Body of pancreas (tissue), 4 donors: Measurements from ENCODE around the gene S100P. TPM values are rescaled to one million over a fixed set of nuclear protein-coding genes. Genes with fewer than 3 reads are reported as not detected.

Experiments
- ATAC-seq: fragments of 150-250 bp; one replicate; pipeline ENCODE4 v1.9.1; 2016
- DNase-seq, 4 donors: peaks; one replicate each; pipeline ENCODE4 v3.0.0-alpha.2; 2019
- H3K27ac ChIP-seq, 4 donors: fragments of 200-600 bp; sonication (generic); 1 replicate in 3 of 4; 2 replicates in 1 of 4; pipeline versions ENCODE4 v1.5.1 to v1.6.1; 2016 to 2019; ENCODE audit warnings: mild to moderate bottlenecking in 1 of 4, mixed read lengths in 1 of 4, moderate library complexity in 1 of 4
- H3K27me3 ChIP-seq, 2 donors: fragments of 200-600 bp; sonication (generic); one replicate each; pipeline ENCODE4 v1.6.0; 2016; ENCODE audit warnings: mild to moderate bottlenecking in 1 of 2
- H3K36me3 ChIP-seq, 2 donors: fragments of 200-600 bp; sonication (generic); replicated peaks in 1 of 2; 2 replicates each; pipeline ENCODE4 v1.5.1; 2016; ENCODE audit warnings: low read depth in 2 of 2; ENCODE audit not compliant: insufficient read depth in 1 of 2
- H3K4me1 ChIP-seq: fragments of 200-600 bp; sonication (generic); one replicate; pipeline ENCODE4 v1.6.0; 2016
- H3K4me3 ChIP-seq, 2 donors: fragments of 200-600 bp; sonication (generic); 1 replicate in 1 of 2; 2 replicates in 1 of 2; pipeline ENCODE4 v1.5.1; 2016 to 2019
- H3K9me3 ChIP-seq, 3 donors: fragments of 200-600 bp; sonication (generic); 1 replicate in 2 of 3; 2 replicates in 1 of 3; pipeline ENCODE4 v1.5.1; 2016
- CTCF ChIP-seq, 7 experiments: fragments of 450-650 bp in 4 of 7; fragments of 200-600 bp in 3 of 7; sonication (generic) in 3 of 7; IDR thresholded peaks; one replicate each; pipeline ENCODE4 v1.5.1; 2016 to 2019; ENCODE audit warnings: antibody characterized with exemption in 7 of 7
- POLR2A ChIP-seq, 3 donors: fragments of 450-650 bp; IDR thresholded peaks; one replicate each; pipeline ENCODE4 v1.6.1; 2016; ENCODE audit warnings: antibody characterized with exemption in 3 of 3, mild to moderate bottlenecking in 2 of 3
- WGBS, 2 donors: methylation state at CpG; one replicate each; pipeline ENCODE4 v1.1.5; 2017; 5-methylcytosine and 5-hydroxymethylcytosine counted together
- intact Hi-C: fragments of 100-400 bp; cut with DNase I; formaldehyde crosslinking; loops from one replicate; pipeline ENCODE4 v1.15.1; 2023
- total RNA-seq, 2 donors: library from RNA; depleted of rRNA; stranded (reverse); fragments of >200 nt; gene quantifications; one replicate each; pipeline ENCODE4 v1.1.0, GENCODE V29; 2016

Gene S100P
- total RNA-seq, 2 donors from 2014 or later = 1.0 TPM; not detected in 1

GRCh38 chr4:6739920-6740319, 46.2 kb downstream of the S100P start:
- H3K36me3 ChIP-seq = no peaks in the 10 kb centered on the region
- WGBS, 2 donors = 84 to 93% methylated on average over 4 of the region's 4 CpGs
- no peaks in the 10 kb centered on the region for H3K9me3 ChIP-seq
- intact Hi-C loops = no loop called here
- no peak overlapping the region for H3K4me3 ChIP-seq
- DNase-seq (no peak), ATAC-seq (no peak)
- TF ChIP-seq CTCF (IDR thresholded peaks at IDR 0.05) (no peak), POLR2A (IDR thresholded peaks at IDR 0.05) (no peak)
- H3K27ac ChIP-seq = no peak overlapping the region
- no peaks in the 10 kb centered on the region for H3K27me3 ChIP-seq
- H3K4me1 ChIP-seq = no peaks in the 10 kb centered on the region

- 91% methylated on average over 8 of the region's 8 CpGs for WGBS, 2 donors
- no peak for TF ChIP-seq POLR2A (IDR thresholded peaks at IDR 0.05)
- TF ChIP-seq CTCF (IDR thresholded peaks at IDR 0.05) = no peak
- ATAC-seq (no peak), DNase-seq (no peak)
- H3K27ac ChIP-seq = no peak overlapping the region
- intact Hi-C loops = no loop called here
- H3K4me3 ChIP-seq = no peak overlapping the region
- H3K36me3 ChIP-seq = no peaks in the 10 kb centered on the region
- no peaks in the 10 kb centered on the region for H3K9me3 ChIP-seq
- no peaks in the 10 kb centered on the region for H3K4me1 ChIP-seq
- no peaks in the 10 kb centered on the region for H3K27me3 ChIP-seq
These were observed 46.7 kb downstream of the S100P start for GRCh38 chr4:6740347-6740746.

GRCh38 chr4:6742507-6742906, 48.8 kb downstream of the S100P start:
- no peaks in the 10 kb centered on the region for H3K36me3 ChIP-seq
- H3K4me3 ChIP-seq = no peak overlapping the region
- no peak for TF ChIP-seq CTCF (IDR thresholded peaks at IDR 0.05)
- no peak for TF ChIP-seq POLR2A (IDR thresholded peaks at IDR 0.05)
- DNase-seq (no peak), ATAC-seq (no peak)
- H3K4me1 ChIP-seq = peaks cover 12% of the 10 kb centered on the region
- intact Hi-C loops = no loop called here
- no peaks in the 10 kb centered on the region for H3K27me3 ChIP-seq
- 61 to 68% methylated on average over 2 of the region's 2 CpGs for WGBS, 2 donors
- H3K9me3 ChIP-seq = no peaks in the 10 kb centered on the region
- no peak overlapping the region for H3K27ac ChIP-seq

GRCh38 chr4:6742989-6743388, 49.3 kb downstream of the S100P start:
- no peaks in the 10 kb centered on the region for H3K36me3 ChIP-seq
- TF ChIP-seq CTCF (IDR thresholded peaks at IDR 0.05) (no peak), POLR2A (IDR thresholded peaks at IDR 0.05) (no peak)
- 81 to 86% methylated on average over 8 to 11 of the region's 11 CpGs for WGBS, 2 donors
- no peaks in the 10 kb centered on the region for H3K9me3 ChIP-seq
- no peak overlapping the region for H3K27ac ChIP-seq
- H3K4me3 ChIP-seq = no peak overlapping the region
- H3K27me3 ChIP-seq = no peaks in the 10 kb centered on the region
- peaks cover 17% of the 10 kb centered on the region for H3K4me1 ChIP-seq
- DNase-seq (no peak), ATAC-seq (no peak)
- intact Hi-C loops = no loop called here

Other genes starting within 250 kb of the S100P start
- gene PPP2R2C, start 221.3 kb upstream of the S100P start, total RNA-seq = under 1 TPM; 0.66 to 0.78 TPM
- gene MAN2B2, start 118.7 kb upstream of the S100P start, total RNA-seq = 10 to 100 TPM; 22.4 to 28.3 TPM
- gene MRFAP1, start 53.2 kb upstream of the S100P start, total RNA-seq = 100 to 1,000 TPM in 1 of 2 donors, 10 to 100 TPM in 1; 97.9 to 115 TPM
- 10 to 100 TPM; 34.3 to 44.1 TPM for gene MRFAP1L1, start 16.0 kb downstream of the S100P start, total RNA-seq
- gene BLOC1S4, start 22.3 kb downstream of the S100P start, total RNA-seq = 10 to 100 TPM; 16.5 to 17.1 TPM
- 10 to 100 TPM in 1 of 2 donors, 1 to 10 TPM in 1; 9.6 to 15.0 TPM for gene KIAA0232, start 88.8 kb downstream of the S100P start, total RNA-seq
- 10 to 100 TPM; 10.5 to 20.0 TPM for gene TBC1D14, start 215.9 kb downstream of the S100P start, total RNA-seq